NCI-H2029 (cell line): ENCODE measurements around the gene PSMC3.

Source experiments
- DNase-seq: peaks from one replicate; lab custom pipeline; 2025; lab: John Stamatoyannopoulos, UW

The PSMC3 gene

DNA sequence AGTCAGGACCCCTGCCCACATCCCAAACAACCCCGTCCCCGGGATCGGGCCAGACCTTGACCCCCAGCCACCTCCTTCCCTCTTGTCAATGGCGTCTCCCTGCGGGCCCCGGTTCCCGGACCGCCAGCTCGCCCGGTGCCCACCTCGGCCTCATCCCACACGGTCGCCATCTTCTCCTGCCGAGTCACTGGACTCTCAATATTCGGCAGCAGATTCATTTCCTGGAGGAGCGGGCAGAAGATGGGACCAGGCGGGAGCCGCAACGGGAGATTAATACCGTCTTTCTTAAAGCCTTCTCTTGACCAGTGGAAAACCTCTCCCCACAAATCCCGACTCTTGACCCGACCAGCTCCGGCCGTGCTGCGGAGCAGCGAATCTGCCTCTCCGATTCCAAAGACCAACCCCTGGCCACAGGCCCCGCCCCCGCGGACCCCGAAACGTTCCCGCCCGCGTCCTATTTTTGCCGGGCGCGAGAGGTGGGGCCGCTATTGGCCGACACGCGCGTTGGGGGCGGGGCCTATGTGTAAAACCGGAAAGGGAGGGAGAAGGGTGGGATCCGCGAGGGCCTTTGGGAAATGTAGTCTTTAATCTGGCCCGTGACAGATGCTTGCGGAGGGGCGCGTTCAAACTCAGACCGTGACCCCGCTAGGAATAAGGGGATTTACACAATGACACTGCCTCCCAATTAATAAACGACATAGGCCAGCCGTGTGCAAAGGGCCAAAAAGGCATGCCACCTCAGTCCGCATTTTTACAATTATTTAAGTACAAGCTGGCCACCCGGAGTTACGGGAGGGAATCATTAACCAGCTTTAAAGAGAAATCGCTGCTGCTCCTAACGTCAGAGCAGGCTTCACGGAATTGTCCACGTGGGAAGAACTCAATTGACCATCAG lies at the start of gene PSMC3:
PSMC3 (minus strand) TSS at position 378 of the 895 bp plus-strand sequence; CDS start at position 218, 160 bp downstream.
- DNase-seq: peak; percentile 96

DNA sequence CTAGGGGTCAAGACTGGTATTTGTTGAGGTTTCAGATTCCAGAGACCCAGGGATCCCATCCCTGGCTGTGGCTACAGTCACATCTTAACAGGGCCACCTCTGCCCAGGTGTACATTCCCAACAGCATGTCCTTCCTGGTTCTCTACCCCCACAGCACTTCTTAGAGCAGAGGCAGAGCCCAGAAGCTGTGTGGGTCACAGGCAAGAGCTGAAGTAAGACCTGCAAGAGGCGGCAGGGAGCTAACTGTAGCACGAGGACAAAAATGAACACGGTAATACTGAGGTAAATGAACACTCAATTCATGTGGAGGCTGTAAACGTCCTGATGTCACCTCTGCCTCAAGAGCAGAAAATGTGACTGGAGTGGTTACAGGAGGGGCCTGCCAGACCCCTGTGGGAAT lies 44.4 kb upstream of the PSMC3 start:
- no peak for DNase-seq

DNA sequence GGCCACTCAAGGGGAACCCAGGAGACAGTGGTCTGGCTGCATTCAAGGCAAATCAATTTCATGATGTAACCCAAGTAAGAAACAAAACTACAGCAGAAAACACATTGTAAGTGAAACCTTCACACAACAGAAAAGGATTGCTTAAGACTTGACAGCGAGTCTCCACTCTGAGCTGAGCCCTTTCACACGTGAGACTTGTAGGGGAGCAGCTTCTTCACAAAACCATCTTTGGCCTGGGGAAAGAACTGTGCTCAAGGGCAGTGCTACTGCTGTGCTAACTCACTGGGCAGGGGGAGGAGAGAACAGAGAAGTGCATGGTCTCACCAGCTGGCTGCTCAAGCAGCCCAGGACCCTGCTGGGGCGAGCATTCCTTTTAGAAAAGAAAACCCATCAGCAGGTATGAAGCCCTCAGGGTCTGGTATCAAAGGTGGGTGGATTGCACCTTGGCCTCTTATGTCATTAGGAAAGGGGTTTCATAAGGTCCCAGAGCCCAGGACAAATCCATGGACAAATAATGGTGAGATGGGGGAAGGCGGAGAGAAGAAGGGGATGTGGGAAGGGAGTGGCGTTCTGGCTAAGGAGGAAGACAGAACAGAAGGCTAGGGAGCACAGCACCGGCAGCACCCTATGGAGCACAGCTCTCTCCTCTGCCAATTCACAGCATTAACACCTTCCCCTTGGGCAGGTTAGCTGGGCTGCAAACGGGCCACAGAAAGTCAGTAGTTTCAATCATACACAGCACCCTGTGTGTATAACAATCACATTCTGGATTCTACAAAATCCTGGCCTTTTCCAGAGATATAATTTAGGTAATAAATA lies 43.3 kb upstream of the PSMC3 start:
- no peak for DNase-seq

DNA sequence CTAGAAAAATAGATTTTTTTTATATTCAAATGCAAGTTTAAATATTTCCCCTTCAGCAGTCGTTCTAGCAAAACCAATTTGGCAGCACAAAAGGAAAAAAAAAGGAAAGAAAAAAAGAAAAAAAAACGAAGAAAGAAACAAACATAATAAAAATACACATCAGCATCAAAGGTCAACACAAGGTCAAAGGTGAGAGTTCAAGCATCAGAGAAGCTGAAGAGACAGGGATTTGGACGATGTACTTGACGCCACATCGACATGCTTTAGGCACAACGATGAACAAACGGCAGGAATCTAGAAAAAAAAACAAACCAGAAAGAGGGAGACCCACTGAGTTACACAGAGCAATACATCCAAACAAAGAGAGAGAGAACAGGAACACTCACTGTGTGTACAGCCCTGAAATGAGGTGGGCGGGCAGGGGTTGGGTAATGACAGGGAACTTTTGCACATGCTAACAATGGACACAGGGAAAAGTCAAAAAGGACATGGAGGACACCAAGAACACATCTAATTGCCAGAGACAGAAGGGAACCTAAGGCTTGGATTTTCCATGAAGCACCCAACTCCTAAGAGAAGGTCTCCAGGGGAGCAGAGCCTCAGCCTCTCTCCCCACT lies 42.5 kb upstream of the PSMC3 start:
- no peak for DNase-seq

DNA sequence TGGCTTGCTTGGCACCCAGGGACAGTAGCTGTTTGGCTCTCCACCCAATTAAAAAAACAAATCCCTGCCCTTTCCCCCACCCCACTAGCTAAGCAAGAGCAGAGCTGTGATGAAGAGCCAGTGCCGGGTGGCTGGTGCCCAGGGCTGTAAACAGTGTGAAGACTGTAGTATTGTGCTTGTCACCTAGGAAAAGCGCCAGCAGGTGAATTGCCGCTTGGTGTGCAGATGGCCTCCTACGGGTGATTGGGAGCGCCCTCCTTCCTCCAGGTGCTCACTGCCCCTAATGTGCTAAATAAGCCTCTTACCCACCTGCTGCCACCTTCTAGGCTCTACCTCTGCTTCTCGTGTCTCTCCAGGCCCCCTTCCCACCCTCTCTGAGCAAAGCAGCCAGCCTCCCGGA lies 41.1 kb upstream of the PSMC3 start:
- DNase-seq: peak; percentile 87

DNA sequence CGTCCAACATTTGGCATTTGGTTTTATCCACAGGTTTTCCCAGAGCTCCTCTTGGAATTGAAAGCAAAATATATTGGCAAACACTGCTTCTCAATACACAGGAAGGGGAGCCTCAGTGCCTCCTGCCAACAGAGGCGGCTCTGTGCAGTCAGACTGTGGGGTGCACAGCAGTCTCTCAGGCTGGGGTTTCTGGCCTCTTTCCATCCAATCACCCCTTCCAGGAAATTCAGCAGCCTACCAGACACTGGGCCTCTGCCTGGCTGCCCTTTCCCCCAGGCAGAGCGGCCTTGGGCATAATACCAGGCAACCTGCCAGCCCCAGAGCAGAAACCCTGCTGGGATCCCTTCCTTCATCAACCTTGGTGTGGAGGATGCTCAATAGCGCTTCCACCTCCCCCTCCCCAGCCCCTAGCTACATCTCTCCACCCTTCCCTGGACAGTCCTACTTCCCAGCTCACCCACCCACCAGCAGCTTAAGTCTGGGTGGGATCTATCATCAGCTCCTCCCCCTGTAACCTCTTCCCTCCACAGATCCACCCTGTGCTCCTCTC lies 40.5 kb upstream of the PSMC3 start:
- DNase-seq: peak; percentile 73

DNA sequence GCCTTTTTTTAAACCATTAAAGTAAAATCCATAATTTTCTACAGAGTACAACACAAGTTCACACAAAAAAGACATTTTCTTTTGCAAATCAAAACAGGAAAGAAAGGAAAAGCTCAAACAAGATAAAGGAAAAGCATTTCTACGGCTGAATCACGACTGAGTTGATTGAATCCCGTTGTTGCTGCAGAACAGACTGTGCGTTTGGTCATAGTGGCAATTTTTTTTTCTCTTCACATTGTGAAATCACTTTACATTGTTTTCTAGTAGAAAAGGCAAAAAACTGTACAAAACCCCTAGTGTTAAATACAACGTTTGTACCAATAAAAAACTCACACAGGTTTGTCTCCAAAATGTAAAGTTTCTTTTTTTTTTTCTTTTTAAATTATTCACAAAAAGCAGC lies 40.0 kb upstream of the PSMC3 start:
- DNase-seq: no peak

DNA sequence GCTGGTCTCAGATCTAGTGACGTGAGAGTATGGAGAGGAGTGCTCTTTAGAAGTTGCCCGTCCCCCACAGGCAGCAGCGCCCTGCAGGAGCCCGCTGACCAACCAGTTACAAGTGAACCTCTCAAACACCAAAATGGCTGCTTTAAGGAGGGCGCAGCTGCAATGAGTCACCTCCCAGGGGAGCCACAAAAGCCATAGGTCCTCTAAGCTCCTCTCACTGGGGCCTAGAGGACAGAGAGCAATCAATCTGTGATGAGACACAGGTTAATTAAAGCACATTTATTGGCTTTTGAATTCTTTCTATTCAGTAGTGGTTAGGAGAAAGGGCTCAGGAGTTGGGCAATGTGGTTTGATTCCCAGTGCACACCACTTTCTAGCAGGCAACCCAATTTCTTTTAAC lies 38.2 kb upstream of the PSMC3 start:
- peak; percentile 60 for DNase-seq

DNA sequence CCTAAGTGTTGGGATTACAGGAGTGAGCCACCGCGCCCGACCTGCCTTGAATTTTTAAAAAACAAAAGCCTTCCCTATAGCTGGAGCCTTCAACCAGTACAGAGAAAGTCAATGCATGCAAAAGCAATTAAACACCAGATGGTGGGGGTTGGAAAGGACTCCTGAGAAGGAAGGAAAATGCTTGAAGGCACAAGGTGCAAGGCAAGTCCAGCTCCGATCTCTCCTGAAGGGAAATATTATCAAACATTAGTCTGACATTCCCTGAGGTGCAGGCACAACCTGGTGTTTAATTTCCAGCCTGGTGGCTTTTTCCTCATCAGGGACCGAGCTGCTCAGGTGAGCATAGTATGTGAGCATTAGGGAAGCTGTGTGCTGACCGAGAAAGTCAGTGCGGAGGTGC lies 35.6 kb upstream of the PSMC3 start:
- DNase-seq: no peak

DNA sequence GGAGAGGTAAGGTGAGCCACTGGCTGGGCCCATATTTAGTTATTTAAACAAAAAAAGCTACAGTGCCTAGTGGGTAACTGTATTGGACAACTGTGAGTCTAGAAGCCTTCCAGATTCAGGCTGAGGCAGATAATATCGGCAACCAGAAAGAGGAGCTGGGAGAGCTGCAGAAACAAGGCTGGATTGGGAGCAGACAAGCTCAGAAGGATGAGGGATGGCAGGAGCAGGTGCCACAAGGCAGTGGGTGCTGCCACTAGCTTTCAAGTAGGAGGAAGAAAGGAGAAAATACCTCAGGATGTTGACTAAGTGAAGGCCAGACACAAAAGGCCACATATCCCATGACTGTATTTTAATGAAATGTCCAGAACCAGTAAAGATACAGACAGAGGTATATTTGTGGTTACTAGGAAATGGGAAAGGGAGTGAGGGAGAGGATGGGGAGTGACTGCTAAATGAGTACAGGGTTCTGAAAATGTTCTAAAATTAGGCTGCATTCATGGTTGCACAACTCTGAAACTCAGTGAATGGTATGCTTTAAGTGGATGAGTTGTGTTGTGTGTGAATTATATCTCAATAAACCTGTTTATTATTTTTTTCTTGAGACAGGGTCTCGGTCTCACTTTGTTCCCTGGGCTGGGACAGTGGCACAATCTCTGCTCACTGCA lies 34.5 kb upstream of the PSMC3 start:
- no peak for DNase-seq

DNA sequence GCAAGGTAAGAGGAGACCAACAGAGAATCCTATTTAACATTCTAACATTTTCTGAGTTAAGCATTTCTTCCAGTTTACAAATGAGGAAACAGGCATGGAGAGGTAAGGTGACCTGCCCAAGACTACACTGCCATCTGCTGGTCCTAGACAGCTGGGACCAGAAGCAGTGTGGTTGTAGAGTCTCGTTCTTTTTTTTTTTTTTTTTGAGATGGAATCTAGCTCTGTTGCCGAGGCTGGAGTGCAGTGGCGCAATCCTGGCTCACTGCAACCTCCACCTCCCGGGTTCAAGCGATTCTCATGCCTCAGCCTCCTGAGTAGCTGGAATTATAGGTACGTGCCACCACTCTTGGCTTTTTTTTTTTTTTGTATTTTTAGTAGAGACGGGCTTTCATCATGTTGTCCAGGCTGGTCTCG lies 28.0 kb upstream of the PSMC3 start:
- DNase-seq: peak; percentile 80

DNA sequence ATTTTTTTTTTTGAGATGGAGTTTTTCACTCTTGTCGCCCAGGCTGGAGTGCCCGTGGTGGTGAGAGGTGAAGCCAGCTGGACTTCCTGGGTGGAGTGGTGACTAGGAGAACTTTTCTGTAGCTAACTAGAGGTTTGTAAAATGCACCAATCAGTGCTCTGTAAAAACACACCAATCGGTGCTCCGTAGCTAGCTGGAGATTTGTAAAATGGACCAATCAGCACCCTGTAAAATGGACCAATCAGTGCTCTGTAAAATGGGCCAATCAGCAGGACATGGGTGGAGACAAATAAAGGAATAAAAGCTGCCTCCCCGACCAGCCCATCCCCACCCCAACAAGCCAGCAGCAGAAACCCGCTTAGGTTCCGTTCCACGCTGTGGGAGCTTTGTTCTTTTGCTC lies 27.1 kb upstream of the PSMC3 start:
- DNase-seq: no peak

DNA sequence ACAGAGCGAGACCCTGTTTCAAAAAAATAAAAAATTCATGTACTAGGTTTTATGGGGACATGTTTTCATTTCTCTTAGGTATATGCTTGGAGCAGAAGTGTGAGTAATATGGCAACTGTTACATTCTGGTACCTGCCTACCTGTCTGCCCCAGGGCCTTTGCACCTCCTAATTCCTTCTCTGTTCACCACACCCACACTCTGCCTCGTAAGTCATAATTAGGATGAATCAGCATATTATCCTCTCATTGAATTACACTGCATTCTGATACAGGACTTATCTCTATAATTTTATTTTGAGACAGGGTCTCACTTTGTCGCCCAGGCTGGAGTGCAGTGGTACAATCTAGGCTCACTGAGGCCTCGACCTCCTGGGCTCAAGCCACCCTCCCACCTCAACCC lies 25.8 kb upstream of the PSMC3 start:
- no peak for DNase-seq

DNA sequence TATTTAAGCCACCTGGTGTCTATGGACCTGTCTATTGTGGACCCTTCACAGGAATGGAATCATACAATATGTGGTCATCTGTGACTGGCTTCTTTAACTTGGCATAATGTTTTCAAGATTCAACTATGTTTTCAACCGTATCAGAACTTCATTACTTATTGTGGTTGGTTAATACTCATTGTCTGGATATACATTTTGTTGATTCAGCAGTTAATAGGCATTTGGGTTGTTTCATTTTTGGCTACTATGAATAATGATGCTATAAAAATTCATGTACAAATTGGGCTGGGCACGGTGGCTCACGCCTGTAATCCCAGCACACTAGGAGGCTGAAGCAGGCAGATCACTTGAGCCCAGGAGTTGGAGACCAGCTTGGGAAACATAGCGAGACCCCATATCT lies 25.2 kb upstream of the PSMC3 start:
- DNase-seq: no peak

DNA sequence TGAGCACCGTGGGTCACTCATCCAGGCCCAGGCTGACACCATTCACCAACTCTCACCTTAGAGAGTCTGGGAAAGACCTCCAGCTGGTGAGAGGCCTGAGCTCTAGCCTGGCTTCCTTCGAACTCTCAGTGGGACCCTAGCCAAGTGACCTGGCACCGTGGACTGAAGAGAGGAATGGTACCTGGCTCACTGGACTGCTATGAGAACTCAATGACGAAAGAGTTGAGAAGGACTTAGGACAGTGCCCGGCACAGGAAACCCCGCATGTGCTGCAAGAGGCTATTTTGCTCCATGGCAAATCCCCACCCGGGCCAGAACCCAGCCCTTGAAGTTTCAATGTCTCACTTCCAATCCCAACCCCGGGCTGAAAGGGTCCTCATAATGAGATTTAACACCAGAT lies 23.3 kb upstream of the PSMC3 start:
- no peak for DNase-seq

DNA sequence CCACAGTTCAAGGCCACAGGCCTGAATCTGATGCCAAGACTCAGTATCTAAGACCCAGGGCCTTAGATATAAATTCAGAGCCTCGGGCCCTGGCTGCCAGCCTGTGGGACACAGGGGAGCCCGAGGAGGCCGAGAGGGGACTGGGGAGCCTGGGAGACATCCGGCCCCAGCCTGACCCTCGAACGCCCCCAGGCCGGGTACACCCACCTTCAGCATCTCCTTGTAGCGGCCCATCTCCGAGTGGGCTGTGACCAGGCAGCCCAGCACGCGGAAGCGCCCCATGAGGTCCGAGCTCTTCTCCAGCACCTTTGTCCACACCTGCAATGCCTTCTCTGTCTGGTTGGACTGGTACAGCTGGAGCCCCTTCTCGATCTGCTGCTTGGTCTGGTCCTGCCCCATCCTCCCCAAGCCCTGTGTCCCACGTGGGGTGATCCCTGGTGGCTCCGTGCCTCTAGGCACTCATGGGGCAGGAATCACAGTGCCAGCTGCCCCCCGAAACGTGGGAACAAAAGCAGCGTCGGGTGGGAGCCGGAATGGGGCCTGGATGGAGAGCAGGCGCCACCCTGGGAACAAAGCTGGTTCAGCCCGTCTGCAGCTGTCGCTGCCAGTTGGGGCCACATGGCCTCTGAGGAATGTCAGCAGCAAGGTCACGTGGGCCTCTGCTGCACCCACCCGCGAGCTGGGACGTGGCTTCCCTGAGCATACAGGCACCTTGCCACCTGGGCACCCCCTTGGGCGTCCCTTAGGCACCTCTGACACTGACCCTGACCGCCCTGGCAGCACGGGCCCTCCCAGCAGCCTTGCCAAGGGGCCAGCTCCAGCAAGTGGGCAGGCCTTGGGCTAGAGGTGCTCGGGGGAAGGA lies 22.6 kb upstream of the PSMC3 start, which contains the start of gene RAPSN:
RAPSN (minus strand) TSS at position 571 of the 862 bp plus-strand sequence; CDS start at position 399, 172 bp downstream.
- DNase-seq: no peak

DNA sequence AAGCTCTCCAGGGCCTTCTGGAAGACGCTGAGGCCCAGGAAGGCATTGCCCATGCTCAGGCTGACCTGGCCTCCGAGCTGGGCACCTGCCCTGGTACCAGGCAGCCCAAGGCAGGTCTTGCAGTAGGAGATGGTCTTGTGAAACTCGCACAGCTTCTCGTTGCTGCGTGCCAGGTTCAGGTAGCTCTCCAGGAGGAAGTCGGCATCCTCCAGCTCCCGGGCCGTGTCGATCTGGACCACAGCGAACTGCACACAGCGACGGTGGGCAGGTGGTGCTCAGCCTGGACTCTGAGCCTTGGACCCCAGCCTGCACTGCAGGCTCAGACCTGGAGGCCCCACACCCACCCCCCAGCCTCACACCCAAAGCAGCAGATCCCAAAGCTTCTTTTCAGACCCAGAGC lies 21.7 kb upstream of the PSMC3 start:
- DNase-seq: no peak

DNA sequence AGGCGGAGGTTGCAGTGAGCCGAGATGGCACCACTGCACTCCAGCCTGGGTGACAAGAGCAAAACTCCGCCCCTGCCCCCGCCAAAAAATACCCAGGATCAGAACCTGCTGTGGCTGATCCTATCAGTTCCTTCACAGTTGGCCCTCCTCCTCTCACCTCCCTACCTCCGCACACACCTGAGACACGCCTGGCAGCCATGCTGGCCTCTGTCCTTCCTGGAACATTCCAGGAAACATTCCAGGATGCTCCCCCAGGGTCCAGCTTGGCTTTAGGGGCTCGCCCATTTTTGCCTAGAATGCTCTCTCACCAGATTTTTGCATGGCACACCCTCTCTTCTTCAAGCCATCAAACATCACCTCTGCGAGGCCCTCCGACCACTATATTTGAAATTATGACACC lies 20.6 kb upstream of the PSMC3 start:
- DNase-seq: no peak

DNA sequence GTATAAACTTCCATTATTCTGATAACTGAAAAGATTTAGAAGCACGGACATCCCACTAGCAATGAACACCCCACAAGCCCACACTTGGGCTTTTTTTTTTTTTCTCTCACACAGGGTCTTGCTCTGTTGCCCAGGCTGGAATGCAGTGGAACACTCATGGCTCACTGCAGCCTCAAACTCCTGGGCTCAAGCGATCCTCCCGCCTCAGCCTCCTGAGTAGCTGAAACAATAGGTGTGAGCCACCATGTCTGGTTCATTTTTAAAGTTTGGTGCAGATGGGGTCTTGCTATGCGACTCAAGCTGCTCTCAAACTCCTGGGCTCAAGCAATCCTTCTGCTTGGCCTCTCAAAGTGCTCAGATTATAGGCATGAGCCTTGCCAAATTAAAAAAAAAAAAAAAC lies 19.6 kb upstream of the PSMC3 start:
- no peak for DNase-seq

DNA sequence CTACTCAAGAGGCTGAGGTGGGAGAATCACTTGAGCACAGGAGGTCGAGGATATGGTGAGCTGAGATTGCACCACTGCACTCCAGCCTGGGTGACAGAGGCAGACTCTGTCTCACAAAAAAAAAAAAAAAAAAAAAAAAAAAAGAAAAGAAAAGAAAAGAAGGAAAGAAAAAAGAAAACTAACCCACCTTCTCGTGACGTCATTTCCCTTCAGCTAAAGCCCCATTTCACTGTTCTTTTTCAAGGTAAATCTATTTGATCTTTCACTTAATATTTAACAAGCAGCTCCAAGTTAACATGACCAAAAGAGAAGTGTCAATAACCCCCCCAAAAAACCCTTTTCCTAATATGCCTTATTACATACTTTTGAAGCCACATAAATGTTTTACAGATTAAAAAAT lies 17.6 kb upstream of the PSMC3 start:
- no peak for DNase-seq
